T1000 (cell line): ENCODE measurements around the gene NDE1.
"Not testable (repeated sequence)": the region's sequence is repeated elsewhere in the genome, so short reads cannot be mapped to it uniquely, and the experiment has no call there.

ENCODE experiments used
- DNase-seq: peaks from one replicate; lab custom pipeline; 2025; ENCODE audit warnings: mixed read lengths; lab: John Stamatoyannopoulos, UW

NDE1 gene

GRCh38 chr16:15699819-15700218, 49.8 kb downstream of the NDE1 start:
- no peak for DNase-seq

- DNase-seq, result no peak
Observed at GRCh38 chr16:15701367-15701766, 51.3 kb downstream of the NDE1 start.

GRCh38 chr16:15701975-15702970, 52.2 kb downstream of the NDE1 start:
- DNase-seq, result no peak

- no peak for DNase-seq
Observed at GRCh38 chr16:15703029-15703736, 53.1 kb downstream of the NDE1 start.

- no peak for DNase-seq
Observed at GRCh38 chr16:15704545-15704987, 54.5 kb downstream of the NDE1 start.

- no peak for DNase-seq
Observed at GRCh38 chr16:15705064-15705565, 55.1 kb downstream of the NDE1 start.

GRCh38 chr16:15707332-15707731, 57.3 kb downstream of the NDE1 start:
- no peak for DNase-seq

GRCh38 chr16:15708096-15708495, 58.1 kb downstream of the NDE1 start:
- no peak for DNase-seq

GRCh38 chr16:15708997-15709396, 59.0 kb downstream of the NDE1 start:
- no peak for DNase-seq

- DNase-seq, result no peak
Observed at GRCh38 chr16:15714393-15715172, 64.5 kb downstream of the NDE1 start.

- DNase-seq, result no peak
Observed at GRCh38 chr16:15715221-15715620, 65.2 kb downstream of the NDE1 start.

GRCh38 chr16:15716694-15717447, 66.8 kb downstream of the NDE1 start:
- no peak for DNase-seq

- DNase-seq, result no peak
Observed at GRCh38 chr16:15721018-15721417, 71.0 kb downstream of the NDE1 start.

- DNase-seq, result no peak
Observed at GRCh38 chr16:15723808-15724207, 73.8 kb downstream of the NDE1 start.

- DNase-seq, result no peak
Observed at GRCh38 chr16:15725641-15726240, 75.7 kb downstream of the NDE1 start.

- DNase-seq, result no peak
Observed at GRCh38 chr16:15726715-15727114, 76.7 kb downstream of the NDE1 start.

GRCh38 chr16:15727697-15728096, 77.7 kb downstream of the NDE1 start:
- DNase-seq, result not testable (repeated sequence)

- DNase-seq, result no peak
Observed at GRCh38 chr16:15729152-15729551, 79.1 kb downstream of the NDE1 start.

- DNase-seq, result no peak
Observed at GRCh38 chr16:15732416-15732815, 82.4 kb downstream of the NDE1 start.

GRCh38 chr16:15735610-15736009, 85.6 kb downstream of the NDE1 start:
- no peak for DNase-seq

- DNase-seq, result no peak
Observed at GRCh38 chr16:15736529-15736928, 86.5 kb downstream of the NDE1 start.
